T-helper 2 cell treated with Interferon-gamma antibody and Interleukin-4, amounts not matched to agents 100 ng/mL and 5 ng/mL, for 36 hours (primary cell): ENCODE measurements around the gene TSC2. TPM values are rescaled to one million over a fixed set of nuclear protein-coding genes. Genes with fewer than 3 reads are reported as not detected.
"Not testable (repeated sequence)": the region's sequence is repeated elsewhere in the genome, so short reads cannot be mapped to it uniquely, and the experiment has no call there.

ENCODE experiments used
- intact Hi-C: fragments of 100-400 bp; cut with micrococcal nuclease; formaldehyde crosslinking; loops from one replicate; pipeline ENCODE4 v1.15.1; 2023
- total RNA-seq: library from RNA; stranded (reverse); gene quantifications from 2 replicates; pipeline ENCODE4 v1.2.3, GENCODE V29; 2022

Gene TSC2
- total RNA-seq, 1 donor from 2014 or later, result 110 TPM

DNA sequence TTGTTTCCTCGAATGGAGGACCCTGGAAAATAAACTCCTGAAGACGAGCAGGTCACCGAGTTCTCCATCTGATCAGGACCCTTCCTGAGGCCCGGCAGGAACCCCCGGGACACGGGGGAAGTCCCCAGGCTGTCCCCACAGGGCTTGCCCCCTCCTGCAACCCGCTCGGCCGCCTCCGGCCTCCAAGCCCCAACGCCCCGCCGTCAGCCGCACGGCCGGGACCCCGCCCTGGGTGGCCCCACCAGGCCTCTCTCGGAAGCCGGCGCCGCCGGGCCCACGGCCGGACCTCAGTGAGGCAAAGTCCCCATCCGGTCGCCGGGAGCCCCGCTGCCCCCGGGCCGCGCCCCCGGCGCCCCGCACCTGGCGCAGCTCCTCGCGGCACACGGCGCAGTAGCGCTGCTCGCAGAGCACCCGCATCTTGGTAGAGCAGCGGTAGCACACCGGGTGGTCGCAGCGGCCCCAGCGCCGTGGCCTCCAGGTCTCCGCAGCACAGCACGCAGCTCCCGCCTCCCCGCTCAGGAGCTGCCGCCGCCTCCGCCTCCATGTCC lies 38.5 kb upstream of the TSC2 start:
- intact Hi-C loops, result loop anchor here (5.0 kb wide), 1 partner anchor 37 kb away; the partner anchor contains the start of gene TBL3

DNA sequence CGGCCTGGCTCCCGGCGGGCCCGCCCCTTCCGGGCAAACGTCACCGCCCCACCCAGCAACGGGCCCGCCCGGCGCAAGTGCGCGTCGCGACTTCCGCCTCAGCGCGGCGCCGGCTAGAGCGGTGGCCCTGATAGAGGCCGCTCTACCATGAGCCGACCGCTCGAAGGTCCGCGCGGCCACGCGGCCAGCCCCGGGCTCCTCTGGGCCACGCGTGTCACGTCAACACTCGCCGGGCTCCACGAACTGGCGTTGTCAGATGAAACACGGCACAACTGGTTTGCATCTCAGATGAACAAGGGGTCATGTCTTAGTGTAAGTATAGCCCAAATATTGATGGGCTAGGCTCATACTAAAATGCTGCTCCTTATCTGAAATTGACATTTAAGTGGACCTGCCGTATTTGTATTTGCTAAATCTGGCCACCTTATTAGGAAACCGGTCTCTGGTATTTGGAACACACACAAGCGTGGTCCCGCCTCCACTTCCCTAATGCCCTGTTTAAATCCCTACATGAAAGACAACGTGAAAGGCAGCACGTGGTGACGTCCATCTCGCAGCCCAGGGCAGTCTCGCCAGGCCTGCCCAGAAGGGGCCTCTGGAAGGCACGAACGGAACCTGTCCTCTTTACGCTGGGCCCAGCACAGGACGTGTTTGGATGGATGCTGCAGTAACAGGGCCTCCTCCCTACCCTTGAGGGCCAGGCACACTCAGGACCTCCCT lies 37.8 kb upstream of the TSC2 start, which contains the start of gene ZNF598:
Gene ZNF598, minus strand, starts transcription at position 31 of the 720 bp plus-strand sequence.
- intact Hi-C loops, result loop anchor here (1.0 to 5.0 kb wide), 2 partner anchors 38 to 145 kb away; partner anchors contain the start of genes TBL3 and TRAF7

DNA sequence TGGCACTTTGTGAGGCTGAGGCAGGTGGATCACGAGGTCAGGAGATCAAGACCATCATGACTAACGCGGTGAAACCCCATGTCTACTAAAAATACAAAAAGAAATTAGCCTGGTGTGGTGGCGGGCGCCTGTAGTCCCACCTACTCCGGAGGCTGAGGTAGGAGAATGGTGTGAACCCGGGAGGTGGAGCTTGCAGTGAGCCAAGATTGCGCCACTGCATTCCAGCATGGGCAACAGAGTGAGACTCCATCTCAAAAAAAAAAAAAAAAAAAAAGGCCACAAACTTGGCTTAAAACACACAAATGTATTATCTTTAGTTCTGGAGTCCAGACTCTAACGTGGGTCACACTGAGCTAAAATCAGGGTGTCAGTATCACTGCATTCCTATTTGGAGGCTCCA lies 36.1 kb upstream of the TSC2 start:
- intact Hi-C loops, result not testable (repeated sequence)

DNA sequence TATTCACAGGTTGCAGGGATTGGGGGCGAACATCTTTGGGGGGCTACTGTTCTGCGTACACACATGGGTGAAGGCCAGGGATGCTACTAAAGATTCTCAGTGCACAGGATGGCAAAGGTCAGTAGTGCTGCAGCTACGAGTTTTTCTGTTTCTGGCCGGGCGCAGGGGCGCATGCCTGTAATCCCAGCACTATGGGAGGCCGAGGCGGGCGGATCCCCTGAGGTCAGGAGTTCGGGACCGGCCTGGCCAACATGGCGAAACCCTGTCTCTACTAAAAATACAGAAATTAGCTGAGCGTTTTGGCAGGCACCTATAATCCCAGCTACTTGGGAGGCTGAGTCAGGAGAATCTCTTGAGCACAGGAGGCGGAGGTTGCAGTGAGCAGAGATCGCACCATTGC lies 34.3 kb upstream of the TSC2 start:
- intact Hi-C loops, result no loop called here

DNA sequence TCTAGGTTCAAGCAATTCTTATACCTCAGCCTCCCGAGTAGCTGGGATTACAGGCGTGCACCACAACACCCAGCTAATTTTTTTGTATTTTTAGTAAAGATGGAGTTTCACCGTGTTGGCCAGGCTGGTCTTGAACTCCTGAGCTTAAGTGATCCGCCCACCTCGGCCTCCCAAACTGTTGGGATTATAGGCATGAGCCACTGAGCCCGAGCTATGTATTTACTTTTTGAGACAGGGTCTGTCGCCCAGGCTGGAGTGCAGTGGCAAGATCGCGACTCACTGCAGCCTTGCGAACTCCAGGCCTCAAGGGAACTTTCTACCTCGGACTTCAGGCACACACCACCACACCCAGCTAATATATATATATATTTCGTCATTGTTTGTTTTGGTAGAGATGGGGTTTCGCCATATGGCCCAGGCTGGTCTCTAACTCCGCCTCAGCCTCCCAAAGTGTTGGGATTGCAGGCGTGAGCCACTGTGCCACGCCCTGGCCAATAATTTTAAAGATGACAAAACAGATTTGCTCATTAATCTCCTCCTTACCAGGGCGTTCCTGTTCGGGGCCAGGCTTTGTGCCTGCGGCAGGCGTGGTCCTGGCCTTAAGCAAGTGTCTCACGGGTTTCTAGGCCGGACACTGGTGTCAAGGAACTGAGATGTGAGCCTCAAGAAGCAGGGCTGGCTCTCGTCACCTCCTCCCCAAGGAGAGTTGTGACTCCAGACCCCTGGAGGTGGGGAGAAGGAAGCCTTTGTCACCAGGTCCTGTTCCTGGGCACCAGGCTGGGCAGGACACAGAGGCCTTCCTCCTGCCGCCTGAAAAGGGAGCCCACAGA lies 32.5 kb upstream of the TSC2 start:
- intact Hi-C loops, result no loop called here

DNA sequence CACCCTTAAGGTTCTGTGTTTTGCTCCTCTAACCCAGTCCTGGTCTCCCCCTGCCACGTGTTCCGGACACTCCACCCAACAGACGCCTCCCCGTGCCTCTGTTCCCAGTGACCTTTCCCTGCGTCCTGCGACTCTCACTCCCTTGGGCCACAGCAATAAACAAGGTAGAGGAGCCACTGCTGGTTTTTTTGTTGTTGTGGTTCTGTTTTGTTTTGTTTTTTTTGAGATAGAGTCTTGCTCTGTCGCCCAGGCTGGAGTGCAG lies 31.9 kb upstream of the TSC2 start:
- intact Hi-C loops, result no loop called here

DNA sequence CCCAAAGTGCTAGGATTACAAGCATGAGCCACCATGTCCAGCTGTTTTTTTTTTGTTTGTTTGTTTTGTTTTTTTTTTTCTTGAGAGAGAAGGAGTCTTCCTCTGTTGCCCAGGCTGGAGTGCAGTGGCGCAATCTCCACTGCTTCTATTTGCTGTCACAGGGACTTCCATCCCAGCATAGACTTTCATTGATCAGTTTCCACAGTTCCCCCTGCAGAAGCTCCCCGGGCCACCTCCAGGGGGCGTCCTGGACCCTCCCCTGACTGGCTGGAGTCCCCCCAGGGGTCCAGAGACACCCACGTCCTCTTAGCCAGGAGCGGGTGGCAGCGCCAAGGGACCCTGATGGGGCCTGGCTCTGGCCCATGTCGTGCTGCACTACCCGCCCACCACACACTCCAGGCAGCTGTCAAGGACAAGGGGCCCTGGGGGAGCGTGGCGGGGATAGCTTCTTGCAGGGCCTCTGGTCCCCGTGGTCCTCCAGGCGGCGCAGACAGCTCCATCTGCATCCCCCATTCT lies 31.3 kb upstream of the TSC2 start:
- intact Hi-C loops, result no loop called here

DNA sequence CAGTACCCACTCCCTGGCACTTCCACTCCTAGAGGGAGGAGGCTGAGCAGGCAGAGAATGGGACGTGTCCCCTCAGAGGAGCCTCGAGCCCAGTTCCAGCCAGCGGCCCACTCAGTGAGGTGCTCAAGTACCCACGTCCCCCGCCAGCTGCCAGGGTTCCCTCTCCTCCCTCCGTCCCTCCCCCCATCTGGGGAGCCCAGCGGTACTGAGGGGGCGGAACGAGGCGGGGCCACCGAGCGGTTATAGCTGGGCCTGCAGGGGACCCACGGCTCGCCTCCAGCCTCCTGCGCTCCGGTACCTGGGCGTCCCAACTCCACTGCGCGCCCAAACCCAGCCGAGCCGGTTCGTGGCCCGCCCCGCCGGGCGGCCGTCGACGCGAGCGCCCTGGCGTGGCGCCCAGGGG lies 28.3 kb upstream of the TSC2 start, which contains the start of gene NPW:
Gene NPW, plus strand, starts transcription at position 268 of the 403 bp plus-strand sequence.
- intact Hi-C loops, result no loop called here

DNA sequence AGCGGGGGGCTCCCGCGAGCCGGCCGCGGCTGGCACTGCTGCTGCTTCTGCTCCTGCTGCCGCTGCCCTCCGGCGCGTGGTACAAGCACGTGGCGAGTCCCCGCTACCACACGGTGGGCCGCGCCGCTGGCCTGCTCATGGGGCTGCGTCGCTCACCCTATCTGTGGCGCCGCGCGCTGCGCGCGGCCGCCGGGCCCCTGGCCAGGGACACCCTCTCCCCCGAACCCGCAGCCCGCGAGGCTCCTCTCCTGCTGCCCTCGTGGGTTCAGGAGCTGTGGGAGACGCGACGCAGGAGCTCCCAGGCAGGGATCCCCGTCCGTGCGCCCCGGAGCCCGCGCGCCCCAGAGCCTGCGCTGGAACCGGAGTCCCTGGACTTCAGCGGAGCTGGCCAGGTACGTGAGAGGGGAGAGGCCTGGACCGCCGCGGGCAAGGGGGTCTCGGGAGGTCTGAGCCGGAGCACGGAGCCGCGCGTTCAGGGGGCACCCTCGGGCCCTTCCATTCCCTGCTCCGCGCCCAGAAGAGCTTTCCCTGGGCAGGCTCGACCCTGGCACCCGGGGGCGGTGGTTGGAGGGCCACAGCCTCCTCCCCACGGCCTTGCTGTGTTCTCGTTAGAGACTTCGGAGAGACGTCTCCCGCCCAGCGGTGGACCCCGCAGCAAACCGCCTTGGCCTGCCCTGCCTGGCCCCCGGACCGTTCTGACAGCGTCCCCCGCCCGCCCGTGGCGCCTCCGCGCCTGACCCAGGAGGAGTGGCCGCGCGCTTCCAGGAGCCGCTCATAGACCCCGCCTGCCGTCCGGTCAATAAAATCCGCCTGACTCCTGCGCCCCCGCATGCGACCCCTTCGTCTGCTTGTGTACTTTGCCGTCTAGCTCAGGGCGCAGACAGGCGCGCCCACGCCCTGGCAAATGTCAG lies 27.6 kb upstream of the TSC2 start:
- intact Hi-C loops, result no loop called here

DNA sequence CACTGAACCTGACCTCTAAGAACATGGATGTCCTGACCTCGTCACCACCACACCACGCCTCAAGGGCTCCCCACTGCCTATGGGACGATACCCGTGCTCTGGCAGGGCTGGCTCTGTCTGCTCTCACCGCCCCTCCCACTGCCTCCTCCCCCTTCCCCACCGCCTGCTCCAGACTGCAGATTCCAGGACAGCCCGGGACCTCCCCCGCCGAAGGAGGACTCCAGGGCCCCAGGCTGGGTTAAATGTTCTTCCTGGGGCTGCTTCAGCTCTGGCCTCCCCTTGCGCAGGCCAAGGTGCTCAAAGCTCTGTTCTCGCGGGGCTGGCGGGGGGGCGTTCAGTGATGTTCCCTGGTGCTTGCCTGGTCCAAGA lies 25.1 kb upstream of the TSC2 start:
- intact Hi-C loops, result loop anchor here (1.0 kb wide), 2 partner anchors 25 to 118 kb away; partner anchors contain the start of genes NTHL1 and TSC2

DNA sequence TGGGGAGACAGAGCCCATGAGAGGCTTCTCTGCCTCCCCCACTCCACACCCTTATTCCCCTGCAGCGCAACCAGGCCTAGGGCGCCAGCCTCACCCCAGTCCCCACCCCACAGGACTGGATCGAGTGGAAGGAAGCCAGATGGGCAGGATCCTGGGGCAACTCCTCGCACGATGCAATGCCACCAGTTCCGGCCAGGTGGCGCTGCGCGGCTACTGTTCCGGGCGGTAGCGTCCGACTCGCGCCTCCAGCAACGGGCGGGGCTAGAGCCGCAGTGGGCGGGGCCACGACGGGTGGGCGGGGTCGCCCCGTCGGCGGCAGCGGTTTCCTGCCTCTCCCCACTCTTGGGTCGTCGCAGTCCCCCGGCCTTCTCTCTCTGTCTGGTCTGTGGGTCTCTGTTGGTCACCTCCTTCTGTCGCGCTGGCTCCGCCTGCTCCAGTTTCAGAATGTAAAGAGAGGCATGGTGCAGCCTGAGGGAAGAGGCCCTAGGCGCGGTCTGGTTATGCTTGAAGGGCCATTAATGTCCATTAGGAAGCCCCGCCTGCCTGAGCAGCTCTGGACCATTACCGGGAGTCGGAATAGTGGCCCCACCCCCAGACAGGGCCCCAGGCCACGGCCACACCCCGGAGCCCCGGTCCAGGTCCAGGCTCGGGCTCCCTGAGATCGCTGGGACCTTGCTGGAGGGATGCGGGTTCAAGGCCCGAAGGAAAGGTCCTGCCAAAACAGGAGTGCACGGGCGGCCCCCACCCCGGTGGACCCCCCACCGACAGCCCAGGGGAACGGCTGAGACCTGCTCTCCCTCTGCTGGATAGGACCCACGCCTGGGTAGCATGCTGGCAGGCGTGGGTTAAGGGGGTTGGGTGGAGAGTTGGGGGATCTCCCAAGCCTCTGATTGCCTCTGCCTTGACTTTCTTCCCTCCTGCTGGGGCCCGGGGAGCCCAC lies 24.4 kb upstream of the TSC2 start:
- intact Hi-C loops, result loop anchor here (1.0 kb wide), 2 partner anchors 24 to 117 kb away; partner anchors contain the start of genes NTHL1 and TSC2

DNA sequence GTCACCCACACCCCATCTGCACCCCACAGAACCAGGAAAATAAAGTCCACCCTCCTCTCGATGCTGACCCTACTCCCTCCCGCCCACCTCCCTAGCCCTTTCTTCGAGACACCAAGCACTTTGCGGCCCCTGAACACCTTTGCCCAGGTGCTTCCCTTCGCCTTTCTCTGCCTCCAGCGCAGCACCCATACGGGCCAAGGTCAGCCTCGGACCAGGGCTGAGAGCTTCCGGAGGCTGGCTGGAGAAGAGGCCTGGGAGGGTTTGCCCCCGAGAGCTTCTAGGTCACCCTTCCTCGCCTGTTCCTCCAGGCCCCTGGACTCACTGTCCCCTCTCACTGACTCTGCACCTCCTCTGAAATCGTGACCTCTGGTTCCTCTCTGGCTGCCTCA lies 23.8 kb upstream of the TSC2 start:
- intact Hi-C loops, result no loop called here

DNA sequence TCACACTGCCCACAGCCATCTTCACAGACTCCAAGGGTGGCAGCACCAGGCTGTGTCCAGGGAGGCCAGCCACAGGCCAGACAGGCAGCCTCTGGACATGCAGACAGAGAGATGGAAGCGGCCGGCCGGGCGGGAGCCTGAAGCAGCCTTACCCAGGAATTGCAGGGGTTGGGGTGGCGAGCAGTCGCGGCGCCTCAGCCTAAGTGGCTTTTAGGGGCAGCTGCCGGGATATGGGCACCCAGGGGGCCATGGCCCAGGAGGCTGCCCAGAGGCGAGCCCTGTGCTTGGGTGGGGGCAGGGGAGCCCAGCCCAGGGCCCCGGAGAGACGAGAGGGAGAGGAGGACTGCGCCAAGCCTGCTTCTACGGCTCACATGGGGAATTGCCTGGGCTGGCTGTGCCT lies 22.5 kb upstream of the TSC2 start:
- intact Hi-C loops, result no loop called here

DNA sequence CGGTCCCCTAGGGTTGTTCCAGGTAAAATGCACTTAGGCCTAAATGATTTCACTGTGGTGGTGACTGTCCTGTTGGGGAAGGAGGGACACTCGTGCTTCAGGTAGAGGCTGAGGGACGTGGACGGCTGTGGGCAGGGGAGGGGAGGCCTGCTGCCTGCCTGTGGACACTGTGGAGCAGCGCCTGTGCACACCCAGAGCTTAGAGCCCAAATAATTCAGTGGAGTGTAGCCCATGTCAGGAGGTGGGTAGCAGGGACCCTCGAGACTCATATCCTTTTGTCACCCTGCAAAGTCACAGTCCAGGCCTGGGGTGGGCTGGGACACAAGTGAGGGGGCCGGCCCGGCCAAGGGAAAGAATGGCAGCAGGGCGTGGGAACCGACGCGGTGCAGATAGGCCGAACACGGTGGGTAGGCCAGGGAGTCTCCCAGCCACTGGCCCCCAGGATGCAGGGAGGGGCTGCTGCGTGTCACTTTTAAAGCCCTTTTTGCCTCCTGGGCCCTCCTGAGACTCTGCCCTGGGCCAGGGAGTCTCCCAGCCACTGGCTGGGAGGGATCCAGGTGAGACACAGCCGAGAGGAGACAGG lies 21.8 kb upstream of the TSC2 start:
- intact Hi-C loops, result no loop called here

DNA sequence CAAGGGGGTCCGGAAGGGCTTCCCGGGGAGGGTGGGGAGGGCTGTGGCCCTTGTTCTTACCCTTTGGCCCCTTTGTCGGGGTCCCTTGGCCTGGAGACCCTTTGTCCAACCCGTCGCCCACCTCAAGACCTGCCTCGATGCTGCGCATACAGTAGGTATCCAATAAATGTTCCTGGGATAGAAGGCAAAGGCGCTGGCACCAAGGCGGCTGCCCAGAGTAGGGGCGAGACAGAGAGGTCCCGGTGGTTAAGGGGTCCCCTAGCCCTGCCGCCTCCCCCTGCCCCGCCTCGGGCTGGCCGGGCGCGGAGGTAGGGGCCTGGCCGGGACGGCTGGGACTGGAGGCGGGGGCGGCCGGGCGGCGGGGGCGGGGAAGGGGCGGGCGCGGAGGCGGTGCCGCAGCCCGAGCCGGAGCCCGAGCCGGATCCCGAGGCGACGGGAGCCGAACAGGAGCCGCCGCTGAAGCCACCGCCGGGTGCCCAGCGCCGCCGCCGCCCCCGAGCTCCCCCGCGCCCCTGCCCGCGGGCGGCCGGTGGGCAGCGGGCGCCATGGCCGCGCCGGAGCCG lies 21.2 kb upstream of the TSC2 start, which contains the start of gene NHERF2:
Gene NHERF2, plus strand, starts transcription at position 442 of the 563 bp plus-strand sequence. Its CDS starts 104 bp downstream, at position 546.
- intact Hi-C loops, result no loop called here

DNA sequence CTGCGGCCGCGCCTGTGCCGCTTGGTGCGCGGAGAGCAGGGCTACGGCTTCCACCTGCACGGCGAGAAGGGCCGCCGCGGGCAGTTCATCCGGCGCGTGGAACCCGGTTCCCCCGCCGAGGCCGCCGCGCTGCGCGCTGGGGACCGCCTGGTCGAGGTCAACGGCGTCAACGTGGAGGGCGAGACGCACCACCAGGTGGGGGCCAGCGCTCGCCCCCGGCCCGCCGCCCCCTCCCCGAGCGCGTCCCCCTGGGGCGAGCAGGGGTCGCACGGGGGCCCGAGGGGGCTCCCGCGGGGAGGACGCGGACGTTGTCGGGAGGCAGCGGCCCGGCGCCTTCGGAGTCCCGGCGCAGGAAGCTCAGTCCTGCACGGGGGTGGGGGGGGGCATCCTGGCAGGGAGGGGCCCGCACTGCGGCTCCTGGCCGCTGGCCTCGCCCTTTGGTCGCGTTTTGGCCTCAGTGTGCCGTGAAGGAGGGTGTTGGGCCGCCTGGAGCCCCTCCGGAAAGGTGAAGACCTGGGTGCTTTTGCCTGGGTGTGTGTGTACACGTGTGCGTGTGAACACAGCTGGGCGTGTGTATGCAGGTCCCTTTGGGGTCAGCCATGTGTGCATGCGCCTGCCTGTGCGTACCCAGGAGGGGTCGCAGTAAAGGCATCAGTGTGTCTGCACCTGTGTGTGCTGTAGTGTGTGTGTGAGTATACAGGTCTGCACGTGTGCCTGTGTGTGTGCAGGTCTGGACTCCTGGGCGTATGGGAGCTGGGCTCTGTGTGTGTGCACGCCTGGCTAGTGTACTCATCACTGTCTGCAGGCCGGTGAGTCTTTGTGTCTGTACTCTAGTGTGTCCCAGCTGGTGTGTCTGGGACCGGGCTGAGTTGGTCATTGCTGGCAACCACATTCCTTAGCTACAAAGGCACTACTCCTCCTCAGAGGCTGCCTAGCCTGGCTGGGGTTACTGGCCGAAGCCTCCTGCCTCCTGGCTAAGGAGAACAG lies 20.5 kb upstream of the TSC2 start:
- intact Hi-C loops, result no loop called here

DNA sequence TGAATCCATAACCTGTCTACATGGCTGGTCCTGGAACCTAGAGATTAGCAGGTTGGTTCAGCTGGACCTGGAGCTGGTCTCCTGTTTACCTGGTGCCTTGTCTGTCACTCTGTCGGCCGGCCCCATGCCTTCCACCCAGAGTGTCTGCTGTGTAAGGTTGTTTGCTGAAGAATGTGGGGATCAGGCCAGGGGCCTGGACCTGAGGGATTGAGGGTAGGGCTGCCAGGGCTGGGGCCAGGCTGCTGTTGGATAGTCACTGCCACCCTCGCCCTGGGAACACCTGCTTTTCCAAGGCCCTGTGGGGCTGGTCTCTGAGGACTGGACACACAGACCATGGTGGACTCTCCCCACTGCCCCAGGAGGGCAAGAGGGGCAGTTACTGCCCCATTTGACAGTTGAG lies 19.6 kb upstream of the TSC2 start:
- intact Hi-C loops, result no loop called here
